ENCODE data around the gene TRIP12.
"Not testable (repeated sequence)": the region's sequence is repeated elsewhere in the genome, so short reads cannot be mapped to it uniquely, and the experiment has no call there.

The TRIP12 gene

DNA sequence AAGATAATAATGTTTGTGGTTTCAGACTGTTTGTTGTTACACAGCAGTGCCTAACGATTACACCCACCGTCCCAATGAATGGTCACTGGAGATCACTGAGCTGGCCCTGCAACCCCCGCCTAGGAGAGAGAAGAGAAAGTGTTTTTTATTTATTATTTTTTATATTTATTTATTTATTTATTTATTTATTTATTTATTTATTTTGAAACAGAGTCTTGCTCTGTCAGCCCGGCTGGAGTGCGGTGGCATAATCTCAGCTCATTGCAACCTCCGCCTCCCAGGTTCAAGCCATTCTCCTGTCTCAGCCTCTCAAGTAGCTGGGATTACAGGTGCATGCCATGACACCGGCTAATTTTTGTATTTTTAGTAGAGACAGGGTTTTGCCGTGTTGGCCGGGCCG lies 164.3 kb downstream of the TRIP12 start:
- DNase-seq, result not testable (repeated sequence)

DNA sequence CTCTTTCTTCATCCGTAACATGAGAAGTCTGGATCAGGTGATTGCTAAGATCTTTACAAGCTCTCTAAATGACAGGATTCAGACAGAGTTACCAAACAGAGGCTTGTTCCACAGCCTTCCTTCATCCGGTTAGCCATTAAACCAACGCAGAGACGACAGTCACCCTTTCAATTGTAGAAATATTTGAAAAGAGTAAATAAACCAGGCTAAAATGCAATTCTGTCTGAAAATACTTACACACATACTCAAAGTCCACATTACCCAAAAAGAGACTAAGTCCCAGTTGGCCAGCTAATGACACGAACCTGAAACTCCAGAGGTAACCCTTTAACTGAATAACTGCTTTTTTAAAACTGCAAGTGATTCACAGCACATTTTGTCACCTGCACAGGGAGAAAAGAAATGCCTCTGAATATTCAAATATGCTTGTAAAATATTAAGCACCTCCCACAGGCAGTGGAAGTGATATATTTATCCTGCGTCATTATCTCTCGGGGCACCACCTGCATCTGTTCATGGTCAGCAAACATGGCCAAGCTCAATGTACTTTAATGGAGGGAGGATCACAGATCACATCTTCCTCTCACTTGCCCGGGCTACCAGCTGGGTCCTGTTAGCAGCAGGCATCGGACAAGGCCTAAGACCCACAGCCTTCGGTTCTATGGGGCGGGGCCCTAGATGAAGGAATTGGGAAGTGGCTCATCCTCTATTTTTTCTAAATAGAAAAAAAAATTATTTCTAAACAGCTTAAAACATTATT lies 168.7 kb downstream of the TRIP12 start:
- peak in 1 of 2 experiments; percentile 5 for DNase-seq

DNA sequence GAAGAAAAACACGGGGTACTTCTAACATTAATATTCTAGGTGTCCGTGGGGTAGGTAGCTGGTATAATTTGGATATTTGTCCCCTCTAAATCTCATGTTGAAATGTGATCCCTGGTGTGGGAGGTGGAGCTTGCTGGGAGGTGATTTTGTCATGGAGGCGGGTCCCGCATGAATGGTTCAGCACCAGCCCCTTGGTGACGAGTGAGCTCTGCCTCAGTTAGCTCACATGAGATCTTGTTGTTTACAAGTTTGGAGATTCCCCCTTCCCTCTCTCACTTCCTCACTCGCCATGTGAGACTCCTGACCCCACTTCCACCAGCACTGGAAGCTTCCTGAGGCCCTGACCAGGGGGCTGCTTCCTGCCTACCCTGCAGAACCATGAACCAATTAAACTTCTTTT lies 172.0 kb downstream of the TRIP12 start:
- no peak for DNase-seq

DNA sequence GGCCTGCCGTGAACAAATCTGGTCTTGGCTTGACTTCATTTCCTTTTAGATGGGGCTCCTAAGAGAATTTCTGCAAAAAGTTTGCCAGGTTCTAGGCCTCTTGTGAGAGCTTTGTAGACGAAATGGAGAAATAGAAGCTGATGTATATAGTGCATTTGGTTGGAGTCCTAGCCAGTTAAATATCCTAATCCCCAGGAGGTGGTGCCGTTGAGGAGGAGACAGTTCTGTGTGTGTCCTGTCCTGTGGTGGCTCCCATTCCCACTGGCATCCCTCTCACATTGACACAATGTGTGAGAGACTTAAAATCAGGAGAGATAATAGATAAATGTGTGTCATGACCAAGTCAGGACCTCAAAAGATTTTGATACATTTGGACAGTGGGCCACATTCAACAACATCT lies 172.9 kb downstream of the TRIP12 start:
- no peak for DNase-seq

DNA sequence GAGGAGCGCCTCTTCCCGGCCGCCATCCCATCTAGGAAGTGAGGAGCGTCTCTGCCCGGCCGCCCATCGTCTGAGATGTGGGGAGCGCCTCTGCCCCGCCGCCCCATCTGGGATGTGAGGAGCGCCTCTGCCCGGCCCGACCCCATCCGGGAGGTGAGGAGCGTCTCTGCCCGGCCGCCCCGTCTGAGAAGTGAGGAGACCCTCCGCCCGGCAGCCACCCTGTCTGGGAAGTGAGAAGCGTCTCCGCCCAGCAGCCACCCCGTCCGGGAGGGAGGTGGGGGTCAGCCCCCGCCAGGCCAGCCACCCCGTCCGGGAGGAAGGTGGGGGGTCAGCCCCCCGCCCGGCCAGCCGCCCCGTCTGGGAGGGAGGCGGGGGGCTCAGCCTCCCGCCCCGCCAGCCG lies 179.1 kb downstream of the TRIP12 start:
- not testable (repeated sequence) for DNase-seq

DNA sequence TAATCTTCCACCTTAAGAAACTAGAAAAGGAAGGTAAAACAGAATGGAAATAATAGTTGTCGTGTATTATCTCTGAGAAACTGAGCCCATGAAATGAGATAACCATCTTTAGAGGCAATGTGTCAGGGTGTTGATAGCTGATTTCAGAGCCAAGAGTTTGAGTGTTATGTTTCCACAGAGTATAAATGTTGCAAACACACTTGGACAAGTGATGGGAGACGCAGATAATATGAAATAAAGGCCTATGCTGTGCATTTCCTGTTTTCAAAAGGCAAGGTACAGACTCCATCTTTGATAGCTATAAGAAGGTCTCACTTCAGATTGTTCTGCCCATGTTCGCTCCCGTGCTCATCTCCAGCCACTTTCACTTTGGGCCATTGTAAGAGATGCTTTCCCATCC lies 181.5 kb downstream of the TRIP12 start:
- no peak for DNase-seq

DNA sequence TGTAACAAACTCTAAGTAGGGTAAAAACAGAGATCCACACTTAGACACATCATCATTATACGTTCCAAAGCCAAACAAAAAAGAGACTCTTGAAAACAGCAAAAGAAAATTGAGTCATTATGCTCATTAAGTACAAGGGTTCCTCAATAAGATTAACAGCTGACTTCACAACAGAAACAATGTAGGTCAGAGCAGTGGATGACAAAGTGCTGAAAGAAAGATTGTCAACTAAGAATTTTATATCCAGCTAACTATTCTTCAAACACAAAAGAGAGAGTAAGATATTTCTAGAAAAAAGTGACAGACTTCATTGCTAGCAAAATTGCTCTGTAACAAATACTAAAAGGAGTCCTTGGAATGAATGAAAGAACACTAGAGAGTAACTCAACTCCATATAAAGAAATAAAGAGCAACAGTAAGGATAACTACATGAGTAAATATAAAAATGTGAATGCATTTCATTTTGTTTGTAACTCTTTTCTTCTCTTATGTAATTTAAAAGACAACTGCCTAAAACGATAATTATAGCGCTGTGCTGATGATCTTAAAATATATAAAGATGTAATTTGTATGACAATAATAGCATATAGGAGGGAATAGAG lies 183.7 kb downstream of the TRIP12 start:
- no peak for DNase-seq

DNA sequence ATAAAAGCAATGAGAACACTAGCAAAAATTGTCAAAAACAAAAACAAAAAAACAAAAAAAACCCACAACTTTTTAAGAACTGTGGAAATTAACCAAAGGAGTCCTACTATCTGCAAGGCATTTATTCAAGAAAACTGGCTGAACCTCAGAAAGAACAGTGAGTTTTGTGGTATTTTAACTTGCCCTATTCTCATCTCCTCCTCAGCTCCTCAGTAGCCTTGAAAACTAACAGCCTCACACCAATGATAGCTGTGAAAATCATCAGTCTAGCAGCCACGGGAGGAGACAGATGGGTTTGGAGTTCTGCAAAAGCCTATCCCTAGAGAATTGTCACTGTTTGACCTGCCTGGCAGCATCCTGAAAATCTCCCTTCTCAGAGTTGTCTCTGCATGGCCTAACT lies 187.4 kb downstream of the TRIP12 start:
- DNase-seq, result no peak

DNA sequence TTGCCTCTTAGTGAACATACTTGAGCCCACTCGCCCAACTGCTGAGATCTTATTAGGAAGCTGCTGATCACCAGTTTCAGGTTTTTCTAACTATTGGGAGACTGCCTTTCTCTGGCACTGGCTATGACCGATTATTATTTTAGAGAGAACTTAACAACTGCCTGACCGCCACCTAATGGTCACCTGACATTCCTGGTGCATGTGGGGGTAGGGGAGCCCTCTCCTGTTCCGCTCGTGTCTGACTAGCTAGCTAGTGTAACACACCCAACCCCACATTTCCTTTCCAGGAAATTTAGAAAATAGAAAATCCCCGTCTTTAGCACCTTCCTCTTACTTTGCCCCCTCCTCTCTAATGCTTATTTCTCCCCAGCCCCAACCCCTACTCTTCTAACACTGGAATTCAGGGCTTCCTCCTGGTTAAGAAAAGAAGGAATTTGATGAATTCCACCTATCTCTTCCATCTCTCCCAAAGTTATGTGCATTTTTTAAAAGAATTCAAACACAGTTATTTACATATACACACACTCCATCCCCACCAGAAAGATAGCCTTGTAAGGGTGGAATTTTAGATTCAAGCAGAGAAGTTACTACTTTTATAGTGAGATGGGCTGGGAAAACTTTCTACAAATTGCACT lies 188.1 kb downstream of the TRIP12 start:
- no peak for DNase-seq

DNA sequence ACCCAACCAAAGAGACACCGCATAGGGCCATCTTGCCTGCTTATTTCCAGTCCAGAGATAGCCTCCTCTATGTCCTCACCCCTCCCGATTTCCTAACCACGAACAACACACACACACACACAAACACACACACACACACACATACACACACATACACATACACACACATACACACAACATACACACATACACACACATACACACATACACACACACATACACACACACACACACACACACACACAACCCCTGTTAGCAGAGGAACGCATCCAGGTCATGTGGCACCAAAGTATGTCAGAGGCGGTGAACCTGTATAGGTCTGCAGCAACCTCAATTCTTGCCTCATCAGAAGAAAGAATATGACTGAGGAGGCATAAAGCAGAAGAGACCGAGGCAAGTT lies 188.9 kb downstream of the TRIP12 start:
- no peak for DNase-seq

DNA sequence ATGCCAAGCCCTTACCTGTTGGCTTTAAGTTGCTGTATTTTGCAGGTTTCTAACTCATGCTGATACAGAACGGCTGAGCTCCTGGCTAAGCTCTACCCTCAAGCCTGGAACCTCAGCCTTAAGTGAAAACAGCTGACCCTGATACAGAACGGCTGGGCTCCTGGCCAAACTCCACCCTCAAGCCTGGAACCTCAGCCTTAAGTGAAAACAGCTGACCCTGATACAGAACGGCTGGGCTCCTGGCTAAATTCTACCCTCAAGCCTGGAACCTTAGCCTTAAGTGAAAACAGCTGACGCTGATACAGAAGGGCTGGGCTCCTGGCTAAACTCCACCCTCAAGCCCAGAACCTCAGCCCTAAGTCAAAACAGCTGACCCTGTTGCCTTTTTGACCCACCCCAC lies 189.9 kb downstream of the TRIP12 start:
- DNase-seq, result no peak

DNA sequence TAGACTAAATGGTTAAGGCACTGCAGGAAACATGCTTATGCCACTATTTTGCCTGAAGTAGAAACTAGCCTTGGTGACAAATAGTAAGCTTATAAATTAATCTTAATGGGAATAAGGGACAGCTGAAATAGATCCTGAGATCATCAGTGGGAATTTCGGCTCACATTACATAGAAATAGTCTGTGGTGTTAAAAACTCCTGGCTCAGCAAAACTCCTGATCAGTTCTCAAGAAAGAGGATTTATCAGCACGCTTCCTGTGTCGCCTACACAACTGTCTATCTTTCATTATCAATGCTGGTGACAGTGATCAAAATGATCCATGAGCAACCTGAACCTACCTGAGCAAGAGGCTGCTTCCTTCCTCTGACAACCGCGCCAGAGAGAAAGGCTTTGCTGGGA lies 190.4 kb downstream of the TRIP12 start:
- DNase-seq, result no peak

DNA sequence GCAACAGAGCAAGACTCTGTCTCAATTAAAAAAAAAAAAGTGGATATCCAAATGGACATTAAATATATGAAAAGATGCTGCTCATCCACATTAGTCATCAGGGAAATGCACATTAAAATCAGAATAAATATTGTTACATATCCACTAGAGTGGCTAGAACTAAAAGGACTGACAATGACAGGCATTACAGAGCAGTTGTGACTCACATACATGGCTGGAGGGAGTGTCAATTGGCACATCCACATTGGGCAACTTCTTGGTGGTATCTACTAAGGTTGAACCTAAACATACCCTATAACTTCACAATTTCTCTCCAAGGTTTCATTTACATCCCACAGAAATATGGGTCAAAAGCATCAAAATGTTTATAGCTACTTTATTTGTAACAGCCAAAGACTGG lies 193.4 kb downstream of the TRIP12 start:
- no peak for DNase-seq

DNA sequence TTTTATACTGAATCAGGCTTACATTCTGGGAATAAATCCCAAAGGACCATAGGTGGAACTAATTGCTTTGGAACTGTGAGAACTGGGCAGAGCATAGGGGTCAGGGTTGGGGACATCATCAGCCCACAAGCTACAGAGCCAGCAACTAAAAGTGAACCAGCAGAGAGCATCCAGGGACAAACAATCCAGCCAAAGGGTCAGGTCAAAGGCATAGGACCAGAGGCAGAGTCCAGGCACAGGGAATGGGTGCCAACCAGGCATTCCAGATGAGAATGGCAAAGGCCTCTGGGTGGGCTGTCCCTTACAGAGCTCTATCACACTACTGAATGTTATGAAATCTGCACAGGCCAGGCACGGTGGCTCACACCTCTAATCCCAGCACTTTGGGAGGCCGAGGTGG lies 195.2 kb downstream of the TRIP12 start:
- no peak for DNase-seq

DNA sequence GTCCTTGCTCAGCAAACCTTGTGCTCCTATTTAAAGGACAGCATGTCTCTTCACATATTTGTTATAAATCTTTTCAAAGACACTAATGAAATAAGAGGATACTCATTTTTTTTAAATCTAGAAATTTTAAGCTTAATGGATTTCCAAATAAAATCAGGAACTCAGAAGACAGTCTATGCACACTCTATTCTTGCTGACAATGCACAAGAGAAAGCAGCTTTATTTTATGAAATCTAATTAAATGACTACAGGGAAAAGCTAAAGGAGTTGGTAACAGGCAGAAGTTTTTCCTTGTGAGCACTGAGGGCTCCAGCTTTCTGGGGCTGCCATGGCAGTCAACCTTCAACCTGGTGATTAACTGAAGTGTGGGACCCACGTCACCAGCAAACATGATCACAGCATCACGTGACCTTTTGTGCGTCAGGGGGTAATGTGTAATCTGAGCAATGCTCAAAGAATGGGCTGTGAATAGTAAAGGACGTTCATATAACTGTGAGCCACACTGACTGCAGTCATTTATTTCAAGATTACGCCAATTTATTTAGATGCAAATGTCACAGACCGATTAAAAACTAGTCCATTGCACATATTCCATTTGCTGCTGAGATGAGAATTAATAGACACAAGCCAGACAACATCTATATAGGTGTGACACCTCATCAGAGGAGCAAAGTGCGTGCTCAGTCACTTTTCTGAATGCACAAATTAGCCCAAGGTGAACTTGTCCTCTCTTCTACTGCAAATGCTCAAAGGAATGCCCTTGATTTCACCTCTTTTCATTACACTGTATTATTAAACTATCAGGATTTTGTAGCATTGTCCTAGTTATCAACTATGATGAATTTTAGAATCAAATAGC lies 195.9 kb downstream of the TRIP12 start:
- DNase-seq, result no peak

DNA sequence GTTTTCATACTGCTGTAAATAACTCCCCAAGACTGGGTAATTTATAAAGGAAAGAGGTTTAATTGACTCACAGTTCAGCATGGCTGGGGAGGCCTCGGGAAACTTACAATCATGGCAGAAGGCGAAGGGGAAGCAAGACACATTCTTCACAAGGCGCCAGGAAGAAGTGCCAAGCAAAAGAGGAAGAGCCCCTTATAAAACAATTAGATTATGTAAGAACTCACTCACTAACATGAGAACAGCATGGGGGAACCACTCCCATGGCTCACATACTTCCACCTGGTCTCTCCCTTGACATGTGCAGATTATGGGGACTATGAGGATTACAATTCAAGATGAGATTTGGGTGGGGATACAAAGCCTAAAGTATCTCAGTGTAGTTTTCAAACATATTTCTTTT lies 198.6 kb downstream of the TRIP12 start:
- DNase-seq, result not testable (repeated sequence)

DNA sequence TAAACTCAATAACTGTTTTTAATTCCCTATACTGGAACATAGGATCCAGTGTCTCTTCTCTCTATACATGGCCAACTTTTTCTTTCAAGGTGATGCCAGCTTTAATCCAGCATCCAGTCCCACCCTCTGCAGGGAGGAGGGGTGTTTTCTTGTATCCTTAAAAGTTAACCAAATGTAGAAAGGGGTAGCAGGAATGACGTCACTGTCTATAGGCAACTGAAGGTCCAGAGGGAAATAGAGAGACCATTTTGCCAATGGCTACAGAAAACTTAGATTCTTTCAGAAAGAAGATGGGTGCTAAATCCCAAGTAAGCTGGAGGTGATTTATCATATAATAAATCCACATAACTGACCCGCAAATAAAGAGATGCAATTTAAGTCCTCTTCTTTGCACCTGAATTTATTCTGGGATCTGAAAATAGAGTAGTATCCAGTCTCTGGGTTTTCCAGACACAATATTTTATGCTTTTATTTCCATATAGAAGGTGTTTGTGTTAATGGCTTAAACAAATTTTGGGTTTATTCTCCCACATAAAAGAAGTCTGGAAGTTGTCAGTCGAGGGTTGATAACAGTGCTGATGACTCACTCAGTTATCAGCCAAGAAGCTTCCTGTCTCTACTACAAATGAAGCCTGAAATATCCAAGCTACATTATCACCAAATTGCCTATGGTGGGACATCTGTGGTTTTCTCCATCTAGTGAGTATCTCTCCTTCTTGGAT lies 201.7 kb downstream of the TRIP12 start:
- no peak for DNase-seq

DNA sequence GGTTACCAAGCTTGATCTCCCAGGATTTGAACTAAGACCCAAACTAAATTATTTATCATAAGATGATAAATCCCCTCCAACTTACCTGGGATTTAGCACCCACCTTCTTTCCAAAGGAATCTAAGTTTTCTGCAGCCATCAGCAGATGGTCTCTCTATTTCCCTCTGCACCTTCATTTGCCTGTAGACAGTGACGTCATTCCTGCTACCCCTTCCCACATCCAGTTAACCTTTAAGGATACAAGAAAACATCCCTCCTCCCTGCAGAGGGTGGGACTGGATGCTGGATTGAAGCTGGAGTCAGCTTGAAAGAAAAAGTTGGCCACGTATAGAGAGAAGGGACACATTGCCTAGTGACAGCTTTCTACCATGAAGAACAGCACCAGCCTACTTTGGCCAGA lies 203.8 kb downstream of the TRIP12 start:
- no peak for DNase-seq

DNA sequence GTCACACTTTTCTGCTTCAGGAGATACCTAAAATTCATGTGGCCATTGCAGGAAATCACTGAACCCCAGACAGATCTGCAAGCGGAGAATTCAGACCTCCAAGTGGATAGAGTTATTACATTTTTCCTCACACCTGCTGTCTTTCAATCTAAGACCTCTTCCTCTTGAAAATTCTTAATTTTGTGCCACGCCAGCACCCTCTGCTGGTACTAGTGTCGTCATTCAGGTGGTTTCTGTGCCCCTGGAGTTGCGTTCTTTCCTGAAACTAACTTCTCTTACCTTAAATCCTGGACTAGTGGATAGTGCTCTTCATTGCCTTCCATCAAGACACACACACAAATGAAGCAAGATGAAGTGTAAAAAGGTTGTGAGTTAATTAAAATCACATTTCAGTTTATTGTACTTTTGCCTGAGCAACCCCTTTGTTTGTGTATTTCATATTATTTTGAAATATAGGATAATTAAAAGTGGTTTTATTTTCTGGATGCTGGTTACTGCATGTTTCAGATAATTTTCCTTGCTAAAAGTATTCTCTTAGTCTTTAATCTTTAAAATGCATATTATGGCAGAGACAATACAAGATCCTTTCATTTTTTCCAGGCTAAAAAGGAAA lies 205.8 kb downstream of the TRIP12 start:
- peak; percentile 56 to 76 for DNase-seq

DNA sequence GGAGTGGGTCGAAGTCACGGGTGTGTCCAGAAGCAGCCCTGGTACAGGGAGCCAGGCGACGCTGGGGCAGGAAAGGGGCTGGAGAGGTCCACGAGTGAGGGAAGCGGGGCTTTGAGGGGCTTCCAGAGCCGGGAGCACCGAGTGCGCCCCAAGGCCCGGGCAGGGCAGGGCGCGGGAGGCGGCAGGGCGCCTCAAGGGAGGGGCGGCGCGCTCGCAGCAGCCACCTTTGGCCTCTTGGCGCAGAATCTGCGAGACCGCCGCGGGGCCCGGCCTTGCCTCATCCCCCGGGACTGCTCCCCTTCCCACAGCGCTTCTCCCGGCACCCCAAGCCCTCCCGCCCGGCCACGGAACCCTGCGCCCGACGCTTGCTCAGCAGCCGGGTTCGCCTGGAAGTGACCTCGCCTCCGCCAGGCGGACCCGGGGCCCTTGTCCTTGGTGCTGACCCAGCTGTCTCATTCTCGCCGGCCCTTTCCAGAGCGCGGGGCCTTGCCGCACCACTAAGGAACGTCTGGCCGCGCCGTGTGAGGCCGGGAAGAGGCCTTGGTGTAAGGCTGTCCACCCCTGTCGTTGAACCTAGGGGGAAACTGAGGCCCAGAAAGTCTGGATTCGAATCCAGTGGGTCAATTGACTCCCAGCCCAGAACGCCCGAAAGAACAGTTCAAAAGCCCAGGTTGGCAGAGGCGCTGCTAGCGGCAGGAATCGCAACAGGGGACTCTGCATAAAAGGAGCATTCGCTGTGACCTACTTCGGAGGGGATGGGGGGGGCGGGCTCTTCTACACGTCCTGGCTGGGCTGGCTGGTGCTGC lies 206.9 kb downstream of the TRIP12 start:
- DNase-seq, result peak; percentile 34 to 38

DNA sequence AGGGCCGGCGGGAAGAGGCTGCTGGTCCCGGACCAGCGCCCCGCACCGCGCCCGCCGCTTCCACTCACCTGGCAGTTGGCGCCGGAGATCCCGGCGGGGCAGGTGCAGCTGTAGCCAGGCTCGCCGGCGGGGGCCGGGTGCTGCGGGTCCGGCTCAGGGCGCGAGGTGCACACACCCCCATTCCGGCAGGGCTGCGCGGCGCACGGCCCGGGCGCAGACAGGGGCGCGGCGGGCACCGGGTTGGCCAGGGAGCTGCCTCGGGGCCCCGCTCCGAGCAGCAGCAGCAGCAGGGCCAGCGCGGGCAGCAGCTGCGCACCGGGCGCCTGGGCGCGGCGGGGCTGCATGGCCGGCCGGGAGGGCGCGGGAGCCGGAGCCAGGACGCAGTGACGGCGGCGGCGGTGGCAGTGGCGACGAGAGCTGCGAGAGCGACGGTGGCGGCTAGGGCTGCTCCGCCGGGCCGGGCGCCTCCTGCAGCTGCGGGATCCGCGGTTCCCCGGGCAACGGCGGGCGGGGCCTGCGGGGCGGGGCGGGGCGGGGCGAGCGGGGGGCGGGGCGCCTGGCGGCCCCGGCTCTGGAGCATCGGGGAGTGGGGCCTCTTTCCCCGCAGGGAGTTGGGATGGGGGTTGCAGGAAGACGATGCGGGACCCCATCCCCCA lies 207.6 kb downstream of the TRIP12 start, which contains the start of gene DNER:
Gene DNER, minus strand, starts transcription at position 476 of the 656 bp plus-strand sequence. Its CDS starts 132 bp downstream, at position 344.
- peak; percentile 55 to 57 for DNase-seq
